Measurements from ENCODE around the gene MRAP2. TPM values are rescaled to one million over a fixed set of nuclear protein-coding genes. Genes with fewer than 3 reads are reported as not detected.
"Not testable (repeated sequence)": the region's sequence is repeated elsewhere in the genome, so short reads cannot be mapped to it uniquely, and the experiment has no call there.

Gene MRAP2
- total and polyA plus RNA-seq, 4 experiments from 2014 or later: not detected

DNA sequence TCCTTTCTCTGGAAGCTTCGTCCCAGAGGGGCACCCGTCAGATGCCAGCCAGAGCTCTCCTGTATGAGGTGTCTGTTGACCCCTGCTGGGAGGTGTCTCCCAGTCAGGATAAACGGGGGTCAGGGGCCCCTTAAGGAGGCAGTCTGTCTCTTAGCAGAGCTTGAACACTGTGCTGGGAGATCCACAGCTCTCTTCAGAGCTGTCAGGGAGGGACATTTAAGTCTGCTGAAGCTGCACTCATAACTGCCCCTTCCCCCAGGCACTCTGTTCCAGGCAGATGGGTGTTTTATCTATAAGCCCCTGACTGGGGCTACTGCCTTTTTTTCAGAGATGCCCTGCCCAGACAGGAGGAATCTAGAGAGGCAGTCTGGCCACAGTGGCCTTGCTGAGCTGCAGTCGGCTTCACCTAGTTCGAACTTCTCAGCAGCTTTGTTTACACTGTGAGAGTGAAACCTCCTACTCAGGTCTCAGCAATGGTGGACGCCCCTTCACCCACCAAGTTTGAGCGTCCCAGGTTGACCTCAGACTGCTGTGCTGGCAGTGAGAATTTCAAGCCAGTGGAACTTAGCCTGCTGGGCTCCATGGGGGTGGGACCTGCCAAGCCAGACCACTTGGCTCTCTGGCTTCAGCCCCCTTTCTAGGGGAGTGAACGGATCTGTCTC lies 81.5 kb downstream of the MRAP2 start:
- H3K27ac ChIP-seq (ENCODE audit: low read depth, low read length); H3K4me3 ChIP-seq (ENCODE audit: low read length in 2 of 2); H3K4me3 Mint-ChIP-seq; H3K36me3 ChIP-seq (ENCODE audit: insufficient read depth, low read length); H3K27me3 ChIP-seq (ENCODE audit: insufficient read depth, low read length); H3K4me1 ChIP-seq (ENCODE audit: insufficient read depth, low read length); DNase-seq; intact Hi-C loops (cut with micrococcal nuclease); H3K36me3 Mint-ChIP-seq; POLR2A ChIA-PET (ENCODE audit: partially characterized antibody); H3K27me3 Mint-ChIP-seq; H3K27ac Mint-ChIP-seq; H3K4me1 Mint-ChIP-seq; H3K9me3 ChIP-seq (ENCODE audit: control insufficient read depth in 1 of 2, low read length in 2 of 2): not testable (repeated sequence)
- CTCF ChIA-PET (ENCODE audit: partially characterized antibody): interaction anchor here (0.6 kb wide), 1 partner anchor 73 kb away, joined by 3 read pairs; no protein-coding TSS in a partner anchor
- H3K9me3 Mint-ChIP-seq: peaks cover 0 to 19% (median 9%) of the 10 kb centered on the region in 8 donors

DNA sequence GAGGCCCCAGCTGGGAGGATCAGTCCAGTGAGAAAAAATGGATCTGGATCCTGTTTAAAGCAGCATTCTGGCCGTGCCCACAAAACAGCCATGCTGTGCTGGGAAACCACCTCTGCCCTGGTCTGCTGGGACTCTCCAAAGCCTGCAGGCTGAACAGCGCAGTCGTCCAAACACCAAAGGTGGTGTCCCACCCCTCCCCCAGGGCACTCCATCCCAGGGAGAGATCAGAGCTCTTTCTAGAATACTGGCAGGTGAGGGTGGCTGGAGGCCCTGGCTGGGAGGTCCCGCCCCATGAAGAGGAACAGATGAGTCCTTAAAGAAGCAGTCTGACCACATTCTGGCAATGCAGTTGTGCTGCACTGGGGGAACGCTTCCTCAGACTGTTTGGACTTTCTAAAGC lies 84.6 kb downstream of the MRAP2 start:
- H3K4me1 ChIP-seq (ENCODE audit: insufficient read depth, low read length): no peaks in the 10 kb centered on the region
- DNase-seq: no peak

DNA sequence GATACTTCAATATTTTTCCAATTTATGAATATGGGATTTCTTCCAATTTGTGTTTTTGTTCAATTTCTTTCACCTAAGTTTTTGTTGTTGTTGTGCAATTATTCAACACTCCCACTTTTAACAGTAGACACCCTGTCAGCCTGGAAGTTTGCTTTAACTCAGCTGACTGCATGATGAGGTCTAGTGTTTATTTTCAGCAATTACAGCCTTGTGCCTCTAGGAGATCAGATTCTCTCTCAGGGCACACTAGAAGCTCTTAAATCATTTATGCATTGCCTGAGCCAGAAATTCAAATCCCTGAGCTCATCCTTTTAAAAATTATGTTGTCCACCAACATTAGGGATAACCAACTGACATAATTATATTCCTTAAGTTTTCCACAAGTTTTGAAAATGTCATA lies 85.7 kb downstream of the MRAP2 start:
- H3K4me1 Mint-ChIP-seq: no peaks in the 10 kb centered on the region
- POLR2A ChIA-PET (ENCODE audit: partially characterized antibody): no interaction called here
- H3K36me3 Mint-ChIP-seq: peaks cover 21 to 29% of the 10 kb centered on the region in 2 donors
- intact Hi-C loops (cut with micrococcal nuclease): no loop called here
- Histone ChIP-seq H3K27ac (ENCODE audit: low read depth, low read length) (no peak overlapping the region), H3K36me3 (ENCODE audit: insufficient read depth, low read length) (no peaks in the 10 kb centered on the region), H3K27me3 (ENCODE audit: insufficient read depth, low read length) (no peaks in the 10 kb centered on the region), H3K4me3 (ENCODE audit: low read length in 2 of 2) (no peak overlapping the region), H3K9me3 (ENCODE audit: control insufficient read depth in 1 of 2, low read length in 2 of 2) (no peaks in the 10 kb centered on the region), H3K4me1 (ENCODE audit: insufficient read depth, low read length) (no peaks in the 10 kb centered on the region)
- H3K27me3 Mint-ChIP-seq: peaks cover 0 to 4% of the 10 kb centered on the region in 2 donors
- no peak overlapping the region for H3K27ac Mint-ChIP-seq
- peaks cover 0 to 19% (median 9%) of the 10 kb centered on the region in 8 donors for H3K9me3 Mint-ChIP-seq
- DNase-seq: no peak
- CTCF ChIA-PET (ENCODE audit: partially characterized antibody): no interaction called here
- no peak overlapping the region for H3K4me3 Mint-ChIP-seq

More for the DNA sequence above, 84.6 kb downstream of the MRAP2 start:
- peaks cover 10 to 18% of the 10 kb centered on the region in 2 donors for H3K36me3 Mint-ChIP-seq
- POLR2A ChIA-PET (ENCODE audit: partially characterized antibody): no interaction called here
- Histone ChIP-seq H3K36me3 (ENCODE audit: insufficient read depth, low read length) (no peaks in the 10 kb centered on the region), H3K27ac (ENCODE audit: low read depth, low read length) (no peak overlapping the region), H3K27me3 (ENCODE audit: insufficient read depth, low read length) (no peaks in the 10 kb centered on the region), H3K9me3 (ENCODE audit: control insufficient read depth in 1 of 2, low read length in 2 of 2) (no peaks in the 10 kb centered on the region), H3K4me3 (ENCODE audit: low read length in 2 of 2) (no peak overlapping the region)
- H3K4me3 Mint-ChIP-seq: no peak overlapping the region
- H3K27ac Mint-ChIP-seq: no peak overlapping the region
- no peaks in the 10 kb centered on the region for H3K4me1 Mint-ChIP-seq
- peaks cover 0 to 6% of the 10 kb centered on the region in 2 donors for H3K27me3 Mint-ChIP-seq
- intact Hi-C loops (cut with micrococcal nuclease): no loop called here
- peaks cover 0 to 19% (median 10%) of the 10 kb centered on the region in 8 donors for H3K9me3 Mint-ChIP-seq
- CTCF ChIA-PET (ENCODE audit: partially characterized antibody): no interaction called here

DNA sequence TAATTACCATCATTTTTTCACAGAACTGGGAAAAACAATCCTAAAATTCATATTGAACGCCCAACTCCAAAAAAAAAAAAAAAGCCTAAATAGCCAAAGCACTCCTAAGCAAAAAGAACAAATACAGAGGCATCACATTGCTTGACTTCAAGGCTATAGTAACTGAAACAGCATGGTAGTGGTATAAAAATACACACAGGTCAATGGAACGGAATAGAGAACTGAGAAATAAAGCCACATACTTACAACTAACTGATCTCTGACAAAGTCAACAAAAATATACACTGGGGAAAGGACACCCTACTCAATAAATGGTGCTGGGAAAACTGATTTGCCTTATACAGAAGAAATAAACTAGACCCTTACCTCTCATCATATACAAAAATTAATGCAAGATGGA lies 89.6 kb downstream of the MRAP2 start:
- no peak overlapping the region for H3K4me3 Mint-ChIP-seq
- H3K36me3 Mint-ChIP-seq: peaks cover 37 to 49% of the 10 kb centered on the region in 2 donors
- CTCF ChIA-PET (ENCODE audit: partially characterized antibody): no interaction called here
- DNase-seq: no peak
- H3K9me3 Mint-ChIP-seq: peaks cover 0 to 4% (median 0%) of the 10 kb centered on the region in 8 donors
- H3K4me1 Mint-ChIP-seq: no peaks in the 10 kb centered on the region
- intact Hi-C loops (cut with micrococcal nuclease): no loop called here
- no peaks in the 10 kb centered on the region for H3K27me3 Mint-ChIP-seq
- Histone ChIP-seq H3K27ac (ENCODE audit: low read depth, low read length) (no peak overlapping the region), H3K27me3 (ENCODE audit: insufficient read depth, low read length) (no peaks in the 10 kb centered on the region), H3K9me3 (ENCODE audit: control insufficient read depth in 1 of 2, low read length in 2 of 2) (no peaks in the 10 kb centered on the region), H3K36me3 (ENCODE audit: insufficient read depth, low read length) (no peaks in the 10 kb centered on the region), H3K4me1 (ENCODE audit: insufficient read depth, low read length) (no peaks in the 10 kb centered on the region), H3K4me3 (ENCODE audit: low read length in 2 of 2) (no peak overlapping the region)
- POLR2A ChIA-PET (ENCODE audit: partially characterized antibody): no interaction called here
- no peak overlapping the region for H3K27ac Mint-ChIP-seq

GRCh38 chr6:84129588-84129987 lies 96.0 kb downstream of the MRAP2 start:
- peaks cover 21 to 51% of the 10 kb centered on the region in 2 donors for H3K36me3 Mint-ChIP-seq
- H3K27ac Mint-ChIP-seq: peak overlapping the region in 1 of 7 donors; percentile 3
- H3K4me1 ChIP-seq (ENCODE audit: insufficient read depth, low read length); CTCF ChIA-PET (ENCODE audit: partially characterized antibody); H3K4me3 Mint-ChIP-seq; intact Hi-C loops (cut with micrococcal nuclease); H3K4me3 ChIP-seq (ENCODE audit: low read length in 2 of 2); H3K27me3 ChIP-seq (ENCODE audit: insufficient read depth, low read length); H3K4me1 Mint-ChIP-seq; H3K9me3 ChIP-seq (ENCODE audit: control insufficient read depth in 1 of 2, low read length in 2 of 2); H3K27ac ChIP-seq (ENCODE audit: low read depth, low read length); POLR2A ChIA-PET (ENCODE audit: partially characterized antibody); H3K36me3 ChIP-seq (ENCODE audit: insufficient read depth, low read length); H3K27me3 Mint-ChIP-seq; DNase-seq: not testable (repeated sequence)
- H3K9me3 Mint-ChIP-seq: peaks cover 0 to 14% (median 6%) of the 10 kb centered on the region in 8 donors

DNA sequence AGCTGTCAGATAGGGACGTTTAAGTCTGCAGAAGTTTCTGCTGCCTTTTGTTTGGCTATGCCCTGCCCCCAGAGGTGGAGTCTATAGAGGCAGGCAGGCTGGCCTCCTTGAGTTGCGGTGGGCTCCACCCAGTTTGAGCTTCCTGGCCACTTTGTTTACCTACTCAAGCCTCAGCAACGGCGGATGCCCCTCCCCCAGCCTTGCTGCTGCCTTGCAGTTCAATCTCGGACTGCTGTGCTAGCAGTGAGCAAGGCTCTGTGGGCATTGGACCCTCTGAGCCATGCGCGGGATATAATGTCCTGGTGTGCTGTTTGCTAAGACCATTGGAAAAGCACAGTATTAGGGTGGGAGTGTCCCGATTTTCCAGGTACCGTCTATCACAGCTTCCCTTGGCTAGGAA lies 99.8 kb downstream of the MRAP2 start:
- H3K9me3 Mint-ChIP-seq: peaks cover 0 to 14% (median 6%) of the 10 kb centered on the region in 8 donors
- peak in 1 of 5 donors; percentile 0 for DNase-seq
- POLR2A ChIA-PET (ENCODE audit: partially characterized antibody); H3K4me1 Mint-ChIP-seq; H3K27ac Mint-ChIP-seq; H3K4me1 ChIP-seq (ENCODE audit: insufficient read depth, low read length); intact Hi-C loops (cut with micrococcal nuclease); H3K36me3 ChIP-seq (ENCODE audit: insufficient read depth, low read length); H3K27me3 ChIP-seq (ENCODE audit: insufficient read depth, low read length); H3K27me3 Mint-ChIP-seq; H3K27ac ChIP-seq (ENCODE audit: low read depth, low read length); CTCF ChIA-PET (ENCODE audit: partially characterized antibody); H3K4me3 ChIP-seq (ENCODE audit: low read length in 2 of 2); H3K9me3 ChIP-seq (ENCODE audit: control insufficient read depth in 1 of 2, low read length in 2 of 2): not testable (repeated sequence)
- peaks cover 29 to 61% of the 10 kb centered on the region in 2 donors for H3K36me3 Mint-ChIP-seq
- peak overlapping the region in 1 of 8 donors; percentile 10 for H3K4me3 Mint-ChIP-seq

DNA sequence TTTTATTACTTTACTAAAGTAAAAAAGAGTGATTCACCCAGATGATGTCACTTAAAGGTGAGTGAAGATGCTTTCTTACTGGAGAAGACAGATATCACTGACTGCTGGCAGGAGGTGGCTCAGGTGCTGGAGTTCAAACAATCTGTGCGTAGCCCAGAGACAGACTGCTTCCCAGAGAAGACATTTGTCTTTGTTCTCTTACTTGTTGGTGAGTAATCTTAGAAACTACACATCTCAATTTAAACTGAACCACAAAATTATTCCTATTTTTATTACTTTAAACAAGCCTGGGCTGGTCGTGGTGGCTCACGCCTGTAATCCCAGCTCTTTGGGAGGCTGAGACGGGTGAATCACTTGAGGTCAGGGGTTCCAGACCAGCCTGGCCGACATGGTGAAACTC lies 101.7 kb downstream of the MRAP2 start:
- Mint-ChIP-seq H3K4me3 (no peak overlapping the region), H3K4me1 (peaks cover 0 to 3% (median 0%) of the 10 kb centered on the region in 4 donors), H3K36me3 (peaks cover 36 to 72% of the 10 kb centered on the region in 2 donors), H3K27me3 (no peaks in the 10 kb centered on the region), H3K27ac (no peak overlapping the region), H3K9me3 (peaks cover 0 to 14% (median 6%) of the 10 kb centered on the region in 8 donors)
- Histone ChIP-seq H3K36me3 (ENCODE audit: insufficient read depth, low read length) (no peaks in the 10 kb centered on the region), H3K4me1 (ENCODE audit: insufficient read depth, low read length) (no peaks in the 10 kb centered on the region), H3K4me3 (ENCODE audit: low read length in 2 of 2) (no peak overlapping the region), H3K9me3 (ENCODE audit: control insufficient read depth in 1 of 2, low read length in 2 of 2) (no peaks in the 10 kb centered on the region), H3K27ac (ENCODE audit: low read depth, low read length) (no peak overlapping the region), H3K27me3 (ENCODE audit: insufficient read depth, low read length) (no peaks in the 10 kb centered on the region)
- DNase-seq: no peak
- ChIA-PET CTCF (ENCODE audit: partially characterized antibody) (no interaction called here), POLR2A (ENCODE audit: partially characterized antibody) (no interaction called here)
- intact Hi-C loops (cut with micrococcal nuclease): no loop called here

Measured in CD4-positive, alpha-beta memory T cell (primary cell).